IPS-15b (cell line): ENCODE data around the gene NR3C2.

ENCODE experiments used
- H3K27me3 ChIP-seq: one replicate; pipeline ENCODE4 v1.6.1; 2013; ENCODE audit warnings: low read length; ENCODE audit not compliant: control insufficient read depth, insufficient read depth
- H3K36me3 ChIP-seq: one replicate; pipeline ENCODE4 v1.6.1; 2013; ENCODE audit warnings: low read length; ENCODE audit not compliant: control insufficient read depth, insufficient read depth
- H3K4me1 ChIP-seq: one replicate; pipeline ENCODE4 v1.6.1; 2013; ENCODE audit warnings: mild to moderate bottlenecking, low read length; ENCODE audit not compliant: control insufficient read depth, insufficient read depth
- H3K4me3 ChIP-seq: one replicate; pipeline ENCODE4 v1.5.1; 2013; ENCODE audit warnings: low read depth, low read length
- H3K9ac ChIP-seq: one replicate; pipeline ENCODE4 v1.6.1; 2013; ENCODE audit warnings: low read depth, mild to moderate bottlenecking, low read length
- H3K9me3 ChIP-seq: one replicate; pipeline ENCODE4 v1.6.1; 2013; ENCODE audit warnings: mild to moderate bottlenecking, low read length; ENCODE audit not compliant: control insufficient read depth, insufficient read depth

Gene NR3C2

GRCh38 chr4:148254621-148255343 is 187.4 kb downstream of the NR3C2 start:
- no peaks in the 10 kb centered on the region for H3K9me3 ChIP-seq
- H3K36me3 ChIP-seq: no peaks in the 10 kb centered on the region
- no peak overlapping the region for H3K4me3 ChIP-seq
- no peaks in the 10 kb centered on the region for H3K4me1 ChIP-seq
- H3K9ac ChIP-seq: no peak overlapping the region
- H3K27me3 ChIP-seq: no peaks in the 10 kb centered on the region

- Histone ChIP-seq H3K36me3 (no peaks in the 10 kb centered on the region), H3K4me1 (peaks cover 5% of the 10 kb centered on the region), H3K27me3 (no peaks in the 10 kb centered on the region), H3K9me3 (no peaks in the 10 kb centered on the region), H3K4me3 (no peak overlapping the region), H3K9ac (no peak overlapping the region)
These were observed 188.4 kb downstream of the NR3C2 start for GRCh38 chr4:148253768-148254167.

- H3K36me3 ChIP-seq: no peaks in the 10 kb centered on the region
- H3K9ac ChIP-seq: no peak overlapping the region
- H3K4me3 ChIP-seq: no peak overlapping the region
- H3K4me1 ChIP-seq: peaks cover 5% of the 10 kb centered on the region
- H3K9me3 ChIP-seq: no peaks in the 10 kb centered on the region
- no peaks in the 10 kb centered on the region for H3K27me3 ChIP-seq
These were observed 193.4 kb downstream of the NR3C2 start for GRCh38 chr4:148248824-148249223.

- H3K9me3 ChIP-seq: no peaks in the 10 kb centered on the region
- no peaks in the 10 kb centered on the region for H3K36me3 ChIP-seq
- H3K9ac ChIP-seq: no peak overlapping the region
- H3K4me3 ChIP-seq: no peak overlapping the region
- no peaks in the 10 kb centered on the region for H3K27me3 ChIP-seq
- peaks cover 5% of the 10 kb centered on the region for H3K4me1 ChIP-seq
These were observed 197.2 kb downstream of the NR3C2 start for GRCh38 chr4:148245015-148245414.

- H3K36me3 ChIP-seq: no peaks in the 10 kb centered on the region
- H3K4me1 ChIP-seq: no peaks in the 10 kb centered on the region
- H3K27me3 ChIP-seq: no peaks in the 10 kb centered on the region
- H3K9me3 ChIP-seq: no peaks in the 10 kb centered on the region
- no peak overlapping the region for H3K9ac ChIP-seq
- H3K4me3 ChIP-seq: no peak overlapping the region
These were observed 198.4 kb downstream of the NR3C2 start for GRCh38 chr4:148243837-148244236.

GRCh38 chr4:148240241-148240640 is 202.0 kb downstream of the NR3C2 start:
- Histone ChIP-seq H3K9me3 (no peaks in the 10 kb centered on the region), H3K27me3 (no peaks in the 10 kb centered on the region), H3K9ac (no peak overlapping the region), H3K4me3 (no peak overlapping the region), H3K4me1 (no peaks in the 10 kb centered on the region), H3K36me3 (no peaks in the 10 kb centered on the region)

GRCh38 chr4:148239494-148239985 is 202.7 kb downstream of the NR3C2 start:
- H3K4me3 ChIP-seq: no peak overlapping the region
- H3K9me3 ChIP-seq: no peaks in the 10 kb centered on the region

GRCh38 chr4:148238811-148239493 is 203.3 kb downstream of the NR3C2 start:
- Histone ChIP-seq H3K27me3 (no peaks in the 10 kb centered on the region), H3K36me3 (no peaks in the 10 kb centered on the region), H3K9me3 (no peaks in the 10 kb centered on the region), H3K9ac (no peak overlapping the region), H3K4me3 (no peak overlapping the region), H3K4me1 (no peaks in the 10 kb centered on the region)

More at GRCh38 chr4:148239494-148239985, 202.7 kb downstream of the NR3C2 start:
- Histone ChIP-seq H3K9ac (no peak overlapping the region), H3K36me3 (no peaks in the 10 kb centered on the region), H3K4me1 (no peaks in the 10 kb centered on the region), H3K27me3 (no peaks in the 10 kb centered on the region)

- H3K27me3 ChIP-seq: no peaks in the 10 kb centered on the region
- H3K4me1 ChIP-seq: no peaks in the 10 kb centered on the region
- H3K4me3 ChIP-seq: no peak overlapping the region
- no peaks in the 10 kb centered on the region for H3K9me3 ChIP-seq
- H3K9ac ChIP-seq: no peak overlapping the region
- H3K36me3 ChIP-seq: no peaks in the 10 kb centered on the region
These were observed 204.1 kb downstream of the NR3C2 start for GRCh38 chr4:148238086-148238485.

GRCh38 chr4:148235809-148236208 is 206.4 kb downstream of the NR3C2 start:
- Histone ChIP-seq H3K4me1 (no peaks in the 10 kb centered on the region), H3K4me3 (no peak overlapping the region), H3K9me3 (no peaks in the 10 kb centered on the region), H3K9ac (no peak overlapping the region), H3K27me3 (no peaks in the 10 kb centered on the region), H3K36me3 (no peaks in the 10 kb centered on the region)

- Histone ChIP-seq H3K36me3 (no peaks in the 10 kb centered on the region), H3K4me1 (no peaks in the 10 kb centered on the region), H3K4me3 (no peak overlapping the region), H3K27me3 (no peaks in the 10 kb centered on the region), H3K9me3 (no peaks in the 10 kb centered on the region), H3K9ac (no peak overlapping the region)
These were observed 212.4 kb downstream of the NR3C2 start for GRCh38 chr4:148229798-148230197.

GRCh38 chr4:148229028-148229427 is 213.2 kb downstream of the NR3C2 start:
- Histone ChIP-seq H3K27me3 (no peaks in the 10 kb centered on the region), H3K9ac (no peak overlapping the region), H3K36me3 (no peaks in the 10 kb centered on the region), H3K4me1 (no peaks in the 10 kb centered on the region), H3K9me3 (no peaks in the 10 kb centered on the region), H3K4me3 (no peak overlapping the region)
